K562 (cell line): ENCODE measurements around the gene BMPER. TPM values are rescaled to one million over a fixed set of nuclear protein-coding genes. Genes with fewer than 3 reads are reported as not detected.

Experiments
- ATAC-seq: fragments of 200-7000 bp; cut with Tn5 transposase; 3 replicates; pipeline ENCODE4 v1.9.1; 2020; ENCODE audit warnings: moderate library complexity
- BruUV-seq: library from RNA; stranded (reverse); fragments of 400-500 nt; replicated peaks from 2 replicates; lab custom pipeline; 2021; lab: Mats Ljungman, UMichigan
- CTCF ChIA-PET: fragments of 300-600 bp; formaldehyde crosslinking; extraction: SDS; loops from one replicate; lab custom pipeline; 2021; ENCODE audit warnings: low intra/inter-chr PET ratio; lab: Yijun Ruan, JAX
- POLR2A ChIA-PET: fragments of 300-600, 350-650 bp; sonication (Branson Sonifier 250); formaldehyde crosslinking; extraction: SDS; loops from one replicate; lab custom pipeline; 2021; ENCODE audit warnings: antibody characterized with exemption, inconsistent platforms; lab: Yijun Ruan, JAX
- DNase-seq, 4 experiments: peaks; one replicate each; pipeline versions ENCODE4 v3.0.0 to v3.0.0-alpha.2; 2011 to 2018; ENCODE audit warnings: low spot score in 3 of 4, mixed read lengths in 3 of 4; ENCODE audit errors: extremely low read depth in 1 of 4
- FAIRE-seq: peaks from 2 replicates; lab custom pipeline; 2011; peaks lifted over from hg19 to GRCh38; lab: Jason Lieb, UNC
- H2AFZ ChIP-seq: 2 replicates; pipeline ENCODE4 v1.6.0; 2011; ENCODE audit warnings: low read depth, low read length, control low read depth, inconsistent platforms
- H3K27ac ChIP-seq: fragments of 200-600 bp; 3 replicates; pipeline ENCODE4 v1.8.0; 2011; ENCODE audit warnings: low read depth, mild to moderate bottlenecking, control low read depth, inconsistent platforms, low read length, moderate library complexity, mixed read lengths; ENCODE audit errors: extremely low read depth
- H3K27me3 ChIP-seq, 2 experiments: fragments of 300-600 bp in 1 of 2; 2 replicates in 1 of 2; 3 replicates in 1 of 2; pipeline versions ENCODE4 v1.6.0 to v1.8.0; 2011; ENCODE audit warnings: inconsistent platforms in 2 of 2, low read length in 2 of 2, mild to moderate bottlenecking in 1 of 2, mixed read lengths in 1 of 2, moderate library complexity in 1 of 2; ENCODE audit not compliant: control insufficient read depth in 2 of 2, insufficient read depth in 2 of 2
- H3K36me3 ChIP-seq: fragments of 300-600 bp; 3 replicates; pipeline ENCODE4 v1.8.0; 2011; ENCODE audit warnings: mild to moderate bottlenecking, low read length, inconsistent platforms; ENCODE audit not compliant: control insufficient read depth, insufficient read depth
- H3K4me1 ChIP-seq, 2 experiments: fragments of 200-600 bp in 1 of 2; replicated peaks in 1 of 2; 2 replicates in 1 of 2; 3 replicates in 1 of 2; pipeline versions ENCODE4 v1.5.1 to v1.8.0; 2011; ENCODE audit warnings: inconsistent platforms in 2 of 2, low read length in 2 of 2, mild to moderate bottlenecking in 1 of 2, mixed read lengths in 1 of 2, moderate library complexity in 1 of 2; ENCODE audit not compliant: control insufficient read depth in 2 of 2, insufficient read depth in 2 of 2
- H3K4me2 ChIP-seq: 2 replicates; pipeline ENCODE4 v1.6.1; 2011; ENCODE audit warnings: low read length, control low read depth, inconsistent platforms, mixed read lengths; ENCODE audit not compliant: insufficient read depth
- H3K4me3 ChIP-seq: fragments of 200-600 bp; sonication (generic), shearing (Covaris generic); 2 replicates; pipeline ENCODE4 v1.5.1; 2016; ENCODE audit warnings: control low read depth, inconsistent platforms
- H3K79me2 ChIP-seq: fragments of 200-600 bp; 3 replicates; pipeline ENCODE4 v1.8.0; 2011; ENCODE audit warnings: low read length, inconsistent platforms; ENCODE audit not compliant: control insufficient read depth, insufficient read depth
- H3K9ac ChIP-seq, 2 experiments: 2 replicates each; pipeline versions ENCODE4 v1.6.0 to v1.6.1; 2011; ENCODE audit warnings: low read depth in 2 of 2, low read length in 2 of 2, control low read depth in 1 of 2, inconsistent platforms in 1 of 2, mild to moderate bottlenecking in 1 of 2, mixed read lengths in 1 of 2; ENCODE audit not compliant: insufficient read depth in 1 of 2
- H3K9me1 ChIP-seq: one replicate; pipeline ENCODE4 v1.6.0; 2011; ENCODE audit warnings: inconsistent platforms, mild to moderate bottlenecking, low read length, moderate library complexity; ENCODE audit not compliant: control insufficient read depth, insufficient read depth
- H3K9me3 ChIP-seq: replicated peaks from 2 replicates; pipeline ENCODE4 v1.5.1; 2011; ENCODE audit warnings: low read depth, low read length, inconsistent platforms; ENCODE audit not compliant: control insufficient read depth, insufficient read depth
- H4K20me1 ChIP-seq: replicated peaks from 2 replicates; pipeline ENCODE4 v1.6.1; 2011; ENCODE audit warnings: low read length, inconsistent platforms, mixed read lengths; ENCODE audit not compliant: control insufficient read depth, insufficient read depth
- CREB1 ChIP-seq, 2 experiments: sonication (generic) in 1 of 2; formaldehyde crosslinking in 1 of 2; IDR thresholded peaks; 2 replicates each; pipeline versions ENCODE4 v1.6.1 to v1.8.0; 2012 to 2022; ENCODE audit warnings: inconsistent platforms in 1 of 2, mild to moderate bottlenecking in 1 of 2, missing genetic modification reagents in 1 of 2, moderate library complexity in 1 of 2
- HMGXB4 ChIP-seq: sonication (generic); formaldehyde crosslinking; IDR thresholded peaks from 2 replicates; pipeline ENCODE4 v1.8.1; 2023; ENCODE audit warnings: mild to moderate bottlenecking, missing genetic modification reagents
- NONO ChIP-seq, 2 experiments: fragments of 200-400 bp in 1 of 2; fragments of 450-650 bp in 1 of 2; formaldehyde crosslinking in 1 of 2; IDR thresholded peaks; 2 replicates each; pipeline ENCODE4 v1.6.1; 2017; ENCODE audit warnings: low read depth in 2 of 2, mild to moderate bottlenecking in 2 of 2, moderate library complexity in 2 of 2, low read length in 1 of 2
- POU5F1 ChIP-seq: fragments of 150-350 bp; IDR thresholded peaks from 2 replicates; pipeline ENCODE4 v1.6.1; 2014; ENCODE audit warnings: borderline replicate concordance, low read length, low read depth, mild to moderate bottlenecking; ENCODE audit not compliant: partially characterized antibody
- WGBS: fragments of 100-300 bp; shearing (Covaris generic); methylation state at CpG from one replicate; pipeline ENCODE4 v1.1.6; 2016; ENCODE audit warnings: low coverage, mixed read lengths; ENCODE audit not compliant: insufficient coverage; ENCODE audit errors: missing lambda C conversion rate; 5-methylcytosine and 5-hydroxymethylcytosine counted together
- in situ Hi-C: fragments of 300-500 bp; cut with MboI; formaldehyde crosslinking; loops from 4 replicates; pipeline ENCODE4 v1.15.0; 2018; ENCODE audit warnings: inconsistent platforms, mixed read lengths
- intact Hi-C: fragments of 100-400 bp; cut with micrococcal nuclease; formaldehyde crosslinking; loops from 2 replicates; pipeline ENCODE4 v1.14.2; 2022
- polyA plus RNA-seq, 8 experiments: library from polyadenylated mRNA; depleted of rRNA in 4 of 8; stranded (reverse) in 5 of 8; unstranded in 3 of 8; fragments of >200 nt; fragmentation: Nextera tagmentation in 2 of 8; fragmentation: Illumina TruSeq in 1 of 8; extraction: Ambion mirVana in 2 of 8; extraction: Trizol in 1 of 8; gene quantifications; 2 replicates each; pipeline versions ENCODE4 v1.2.1 to v1.2.3, GENCODE V29; 2011 to 2014; ENCODE audit warnings: inconsistent platforms in 1 of 8, missing spikeins in 1 of 8
- total RNA-seq, 7 experiments: library from RNA; depleted of rRNA in 6 of 7; stranded (reverse); fragments of >200 nt in 6 of 7; fragmentation: Illumina TruSeq in 2 of 7; extraction: Trizol in 2 of 7; gene quantifications; 2 replicates each; pipeline versions ENCODE4 v1.2.1 to v1.2.3, GENCODE V29; 2011 to 2021; ENCODE audit warnings: low replicate concordance in 1 of 7
- TF ChIP-seq, protein P1 (sequence below), 3 experiments: IDR thresholded peaks in 2 of 3; conservative IDR thresholded peaks in 1 of 3; 2 replicates each; pipeline ENCODE4 v1.5.1; 2011 to 2012; ENCODE audit warnings: low read length in 3 of 3, mild to moderate bottlenecking in 3 of 3, control low read depth in 2 of 3, improper control_type of control experiment in 1 of 3, inconsistent platforms in 1 of 3, low read depth in 1 of 3, mixed read lengths in 1 of 3, moderate library complexity in 1 of 3; ENCODE audit not compliant: insufficient read depth in 2 of 3

The BMPER gene
- total and polyA plus RNA-seq, 9 of the 15 experiments (the other 6 are each of a cell fraction or from before 2014, with no cell fraction given), result not detected

DNA sequence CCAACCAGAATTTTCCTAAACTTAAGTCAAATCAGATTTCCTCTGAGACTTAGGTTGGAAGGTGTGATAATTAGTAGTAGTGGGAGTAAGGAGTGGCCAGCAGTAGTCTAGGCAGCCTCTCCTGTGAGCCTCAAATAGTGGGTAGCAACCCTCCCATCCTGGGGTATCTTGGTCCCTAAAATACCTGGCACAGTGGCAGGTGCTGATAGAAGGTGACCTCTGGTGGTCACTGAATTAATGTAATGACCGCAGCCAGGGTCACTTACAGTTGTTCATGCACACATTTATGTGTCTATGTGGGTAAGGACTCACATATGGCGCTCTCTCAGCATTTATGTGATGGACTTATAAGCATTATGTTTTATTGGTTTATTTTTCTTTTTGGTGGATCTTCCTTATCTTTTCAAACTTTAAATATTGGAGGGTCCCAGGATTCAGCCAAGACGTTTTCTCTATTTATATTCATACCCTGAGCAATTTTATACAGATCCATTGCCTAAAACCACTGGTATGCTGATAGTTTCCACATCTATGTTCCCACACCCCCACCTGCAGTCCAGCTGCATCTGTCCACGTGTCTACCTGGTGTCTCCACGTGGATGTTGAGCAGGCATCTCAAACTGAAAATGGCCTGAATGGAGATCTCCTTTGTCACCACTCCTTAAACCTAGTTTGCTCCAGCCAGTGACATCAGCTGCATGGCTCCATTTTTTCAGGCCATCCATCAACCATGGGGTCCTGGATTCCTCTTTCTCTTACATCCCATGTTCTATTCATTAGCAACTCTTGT is 18.3 kb downstream of the BMPER start:
- no peak overlapping the region for H3K4me2 ChIP-seq
- H3K4me3 ChIP-seq, result no peak overlapping the region
- ATAC-seq, result no peak
- H3K27ac ChIP-seq, result no peak overlapping the region
- no peaks in the 10 kb centered on the region for H3K36me3 ChIP-seq
- WGBS, result under 1% methylated on average over 5 of the region's 5 CpGs
- H2AFZ ChIP-seq, result no peak overlapping the region
- intact Hi-C loops (no loop called here), in situ Hi-C loops (loop anchor here (10.0 kb wide), 1 partner anchor 739 kb away; no protein-coding TSS in a partner anchor)
- H4K20me1 ChIP-seq, result no peaks in the 10 kb centered on the region
- no peaks in the 10 kb centered on the region for H3K79me2 ChIP-seq
- CTCF ChIA-PET, result no interaction called here
- H3K9me1 ChIP-seq, result no peaks in the 10 kb centered on the region
- no peaks in the 10 kb centered on the region for H3K4me1 ChIP-seq
- DNase-seq, result no peak
- no peak overlapping the region for H3K9ac ChIP-seq
- no peak for FAIRE-seq
- BruUV-seq, result no TSS peak
- POLR2A ChIA-PET, result no interaction called here
- TF ChIP-seq HMGXB4 (CRISPR knock-in tag) (no peak), POU5F1 (no peak), CREB1 (IDR thresholded peaks at IDR 0.05) (no peak), CREB1 (CRISPR knock-in tag; IDR thresholded peaks at IDR 0.05) (no peak), NONO (IDR thresholded peaks at IDR 0.05; ENCODE audit: low read depth in 2 of 2, low read length in 1 of 2) (no peak)
- TF ChIP-seq, protein P1, sequence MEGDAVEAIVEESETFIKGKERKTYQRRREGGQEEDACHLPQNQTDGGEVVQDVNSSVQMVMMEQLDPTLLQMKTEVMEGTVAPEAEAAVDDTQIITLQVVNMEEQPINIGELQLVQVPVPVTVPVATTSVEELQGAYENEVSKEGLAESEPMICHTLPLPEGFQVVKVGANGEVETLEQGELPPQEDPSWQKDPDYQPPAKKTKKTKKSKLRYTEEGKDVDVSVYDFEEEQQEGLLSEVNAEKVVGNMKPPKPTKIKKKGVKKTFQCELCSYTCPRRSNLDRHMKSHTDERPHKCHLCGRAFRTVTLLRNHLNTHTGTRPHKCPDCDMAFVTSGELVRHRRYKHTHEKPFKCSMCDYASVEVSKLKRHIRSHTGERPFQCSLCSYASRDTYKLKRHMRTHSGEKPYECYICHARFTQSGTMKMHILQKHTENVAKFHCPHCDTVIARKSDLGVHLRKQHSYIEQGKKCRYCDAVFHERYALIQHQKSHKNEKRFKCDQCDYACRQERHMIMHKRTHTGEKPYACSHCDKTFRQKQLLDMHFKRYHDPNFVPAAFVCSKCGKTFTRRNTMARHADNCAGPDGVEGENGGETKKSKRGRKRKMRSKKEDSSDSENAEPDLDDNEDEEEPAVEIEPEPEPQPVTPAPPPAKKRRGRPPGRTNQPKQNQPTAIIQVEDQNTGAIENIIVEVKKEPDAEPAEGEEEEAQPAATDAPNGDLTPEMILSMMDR (IDR thresholded peaks at IDR 0.05 in 2 of 3, conservative IDR thresholded peaks at IDR 0.05 in 1 of 3; ENCODE audit: insufficient read depth in 2 of 3, low read depth in 1 of 3, low read length in 3 of 3), result 0 out of 6 replicates have a peak, but pooled peaks of 1 of the 3 experiments have one; percentile 4
- H3K27me3 ChIP-seq, result no peaks in the 10 kb centered on the region
- H3K9me3 ChIP-seq, result no peaks in the 10 kb centered on the region
